B cell (primary cell): ENCODE data around the gene EBF3. TPM values are rescaled to one million over a fixed set of nuclear protein-coding genes. Genes with fewer than 3 reads are reported as not detected.

Experiments
- ATAC-seq: fragments of 200-7000 bp; cut with Tn5 transposase; one replicate; pipeline ENCODE4 v1.10.0; 2021; ENCODE audit warnings: low read depth, mild to moderate bottlenecking, moderate number of reproducible peaks, moderate library complexity
- CTCF ChIA-PET: fragments of 350-600 bp; sonication (Branson Sonifier 250); formaldehyde crosslinking; loops from one replicate; lab custom pipeline; 2021; ENCODE audit warnings: antibody characterized with exemption, inconsistent platforms; lab: Charles Lee
- POLR2A ChIA-PET: fragments of 350-600 bp; sonication (Branson Sonifier 250); formaldehyde crosslinking; loops from one replicate; lab custom pipeline; 2021; ENCODE audit warnings: antibody characterized with exemption; lab: Charles Lee
- DNase-seq: peaks from one replicate; pipeline ENCODE4 v3.0.0; 2013
- H2AFZ ChIP-seq: 2 replicates; pipeline ENCODE4 v1.6.1; 2012; ENCODE audit warnings: mild to moderate bottlenecking, low read depth, low read length; ENCODE audit not compliant: insufficient read depth, poor library complexity, severe bottlenecking
- H3K27ac ChIP-seq, 2 donors: 1 replicate in 1 of 2; 2 replicates in 1 of 2; pipeline ENCODE4 v1.5.1; 2012 to 2013; ENCODE audit warnings: low read length in 2 of 2, mild to moderate bottlenecking in 2 of 2, moderate library complexity in 1 of 2
- H3K27me3 ChIP-seq, 4 experiments: fragments of 200-600 bp in 1 of 4; sonication (generic) in 1 of 4; replicated peaks in 1 of 4; 1 replicate in 2 of 4; 2 replicates in 2 of 4; pipeline versions ENCODE4 v1.6.1 to v1.7.0; 2013 to 2016; ENCODE audit warnings: low read length in 3 of 4, mild to moderate bottlenecking in 2 of 4, mixed read lengths in 1 of 4, moderate library complexity in 1 of 4; ENCODE audit not compliant: insufficient read depth in 4 of 4, control insufficient read depth in 3 of 4; ENCODE audit errors: control extremely low read depth in 1 of 4
- H3K36me3 ChIP-seq, 2 experiments: replicated peaks in 1 of 2; 1 replicate in 1 of 2; 2 replicates in 1 of 2; pipeline versions ENCODE4 v1.6.1 to v1.7.1; 2013; ENCODE audit warnings: low read length in 1 of 2; ENCODE audit not compliant: insufficient read depth in 2 of 2, control insufficient read depth in 1 of 2; ENCODE audit errors: control extremely low read depth in 1 of 2, extremely low read depth in 1 of 2
- H3K4me1 ChIP-seq, 2 donors: fragments of 200-600 bp in 1 of 2; sonication (generic) in 1 of 2; 1 replicate in 1 of 2; 2 replicates in 1 of 2; pipeline versions ENCODE4 v1.5.1 to v1.6.1; 2013 to 2017; ENCODE audit warnings: low read length in 2 of 2; ENCODE audit not compliant: control insufficient read depth in 2 of 2, insufficient read depth in 2 of 2
- H3K4me2 ChIP-seq: replicated peaks from 2 replicates; pipeline ENCODE3; 2012; ENCODE audit warnings: mild to moderate bottlenecking, low read depth, low read length; ENCODE audit not compliant: poor library complexity, severe bottlenecking
- H3K4me3 ChIP-seq, 5 experiments: fragments of 200-600 bp in 1 of 5; sonication (generic) in 1 of 5; 1 replicate in 3 of 5; 2 replicates in 2 of 5; pipeline versions ENCODE4 v1.5.1 to v1.7.0; 2011 to 2016; ENCODE audit warnings: low read length in 4 of 5, mild to moderate bottlenecking in 4 of 5, low read depth in 2 of 5, control low read depth in 1 of 5, moderate library complexity in 1 of 5; ENCODE audit not compliant: insufficient read depth in 1 of 5; ENCODE audit errors: control extremely low read depth in 1 of 5, extremely low read depth in 1 of 5
- H3K79me2 ChIP-seq: fragments of 200-600 bp; sonication (generic); one replicate; pipeline ENCODE4 v1.6.0; 2016; ENCODE audit warnings: low read length; ENCODE audit not compliant: control insufficient read depth, insufficient read depth
- H3K9ac ChIP-seq: fragments of 200-600 bp; sonication (generic); 2 replicates; pipeline ENCODE4 v1.6.1; 2017; ENCODE audit warnings: mild to moderate bottlenecking, low read length, moderate library complexity
- H3K9me3 ChIP-seq, 3 donors: one replicate each; pipeline versions ENCODE4 v1.6.1 to v1.7.1; 2013; ENCODE audit warnings: low read length in 2 of 3; ENCODE audit not compliant: control insufficient read depth in 2 of 3, insufficient read depth in 1 of 3; ENCODE audit errors: control extremely low read depth in 1 of 3
- H4K20me1 ChIP-seq: 2 replicates; pipeline ENCODE4 v1.6.0; 2012; ENCODE audit warnings: mild to moderate bottlenecking, low read length; ENCODE audit not compliant: insufficient read depth, control insufficient read depth, poor library complexity, severe bottlenecking
- H3K27ac Mint-ChIP-seq: one replicate; pipeline ENCODE4 v1.8.0; 2021; ENCODE audit warnings: mixed read lengths
- H3K27me3 Mint-ChIP-seq: one replicate; pipeline ENCODE4 v1.8.0; 2021; ENCODE audit warnings: mixed read lengths
- H3K4me1 Mint-ChIP-seq: one replicate; pipeline ENCODE4 v1.8.0; 2021; ENCODE audit warnings: mixed read lengths
- H3K4me3 Mint-ChIP-seq: one replicate; pipeline ENCODE4 v1.8.0; 2021; ENCODE audit warnings: mixed read lengths
- H3K9me3 Mint-ChIP-seq: one replicate; pipeline ENCODE4 v1.8.0; 2022; ENCODE audit warnings: mixed read lengths; ENCODE audit not compliant: insufficient read depth
- EZH2 ChIP-seq: IDR thresholded peaks from 2 replicates; pipeline ENCODE4 v1.6.1; 2012; ENCODE audit warnings: borderline replicate concordance, low read depth, mild to moderate bottlenecking, moderate library complexity, low read length; ENCODE audit not compliant: insufficient read depth, poor library complexity, severe bottlenecking
- WGBS: methylation state at CpG from one replicate; pipeline ENCODE4 v1.1.5; 2013; ENCODE audit warnings: missing lambda C conversion rate; ENCODE audit not compliant: insufficient coverage; 5-methylcytosine and 5-hydroxymethylcytosine counted together
- intact Hi-C: fragments of 100-400 bp; cut with micrococcal nuclease; formaldehyde crosslinking; loops from one replicate; pipeline ENCODE4 v1.10.0; 2022
- polyA plus RNA-seq: library from polyadenylated mRNA; depleted of rRNA; stranded (reverse); fragments of >200 nt; gene quantifications from 2 replicates; pipeline ENCODE4 v1.2.3, GENCODE V29; 2012
- total RNA-seq, 2 donors: library from RNA; stranded (reverse); fragments of 120-200 nt in 1 of 2; gene quantifications; 1 replicate in 1 of 2; 2 replicates in 1 of 2; pipeline versions ENCODE4 v1.2.3 to v1.2.4, GENCODE V29; 2013 to 2022
- TF ChIP-seq, protein P1 (sequence below): fragments of 200-600 bp; IDR thresholded peaks from one replicate; pipeline ENCODE4 v1.8.0; 2022; ENCODE audit warnings: antibody characterized with exemption, mild to moderate bottlenecking

The EBF3 gene
- total and polyA plus RNA-seq, 2 donors (not counting 1 experiment from before 2014, with no cell fraction given): not detected

DNA sequence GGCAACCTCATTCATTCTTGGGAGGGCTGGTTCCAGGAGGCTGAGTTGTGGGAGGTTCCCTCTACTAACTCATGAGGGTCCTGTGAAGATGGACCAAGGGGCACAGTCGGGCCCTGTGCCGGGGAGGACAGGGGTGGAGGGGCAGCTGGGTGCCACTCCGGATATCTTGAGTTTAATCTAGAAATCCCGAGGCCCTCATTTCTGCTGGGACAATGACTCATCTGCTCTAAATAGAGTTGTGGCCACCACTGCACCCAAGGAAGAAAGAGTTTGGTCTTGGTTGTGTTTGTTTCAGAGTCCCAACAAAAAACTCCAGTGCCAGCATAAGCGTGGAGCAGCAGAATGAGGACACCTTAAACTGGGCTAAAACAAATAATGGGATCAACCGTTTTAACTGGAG is 82.4 kb downstream of the EBF3 start:
- intact Hi-C loops: no loop called here
- H3K4me2 ChIP-seq: no peak overlapping the region
- no peaks in the 10 kb centered on the region for H3K4me1 Mint-ChIP-seq
- no peak overlapping the region for H3K27ac ChIP-seq
- H3K4me3 Mint-ChIP-seq: no peak overlapping the region
- ChIA-PET POLR2A (no interaction called here), CTCF (interaction anchor here (1.0 kb wide), 1 partner anchor 16 kb away, joined by 3 read pairs; no protein-coding TSS in a partner anchor)
- H3K4me1 ChIP-seq: no peaks in the 10 kb centered on the region
- H3K27ac Mint-ChIP-seq: no peak overlapping the region
- H4K20me1 ChIP-seq: no peaks in the 10 kb centered on the region
- TF ChIP-seq, protein P1, sequence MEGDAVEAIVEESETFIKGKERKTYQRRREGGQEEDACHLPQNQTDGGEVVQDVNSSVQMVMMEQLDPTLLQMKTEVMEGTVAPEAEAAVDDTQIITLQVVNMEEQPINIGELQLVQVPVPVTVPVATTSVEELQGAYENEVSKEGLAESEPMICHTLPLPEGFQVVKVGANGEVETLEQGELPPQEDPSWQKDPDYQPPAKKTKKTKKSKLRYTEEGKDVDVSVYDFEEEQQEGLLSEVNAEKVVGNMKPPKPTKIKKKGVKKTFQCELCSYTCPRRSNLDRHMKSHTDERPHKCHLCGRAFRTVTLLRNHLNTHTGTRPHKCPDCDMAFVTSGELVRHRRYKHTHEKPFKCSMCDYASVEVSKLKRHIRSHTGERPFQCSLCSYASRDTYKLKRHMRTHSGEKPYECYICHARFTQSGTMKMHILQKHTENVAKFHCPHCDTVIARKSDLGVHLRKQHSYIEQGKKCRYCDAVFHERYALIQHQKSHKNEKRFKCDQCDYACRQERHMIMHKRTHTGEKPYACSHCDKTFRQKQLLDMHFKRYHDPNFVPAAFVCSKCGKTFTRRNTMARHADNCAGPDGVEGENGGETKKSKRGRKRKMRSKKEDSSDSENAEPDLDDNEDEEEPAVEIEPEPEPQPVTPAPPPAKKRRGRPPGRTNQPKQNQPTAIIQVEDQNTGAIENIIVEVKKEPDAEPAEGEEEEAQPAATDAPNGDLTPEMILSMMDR: no peak
- TF ChIP-seq EZH2: no peak
- H3K27me3 Mint-ChIP-seq: peaks cover 4% of the 10 kb centered on the region
- no peaks in the 10 kb centered on the region for H3K79me2 ChIP-seq
- no peaks in the 10 kb centered on the region for H3K9me3 Mint-ChIP-seq
- no peaks in the 10 kb centered on the region for H3K27me3 ChIP-seq
- no peak for DNase-seq
- H2AFZ ChIP-seq: no peak overlapping the region
- no peak for ATAC-seq
- 88% methylated on average over 6 of the region's 6 CpGs for WGBS
- no peaks in the 10 kb centered on the region for H3K9me3 ChIP-seq
- H3K36me3 ChIP-seq: no peaks in the 10 kb centered on the region
- no peak overlapping the region for H3K9ac ChIP-seq
- H3K4me3 ChIP-seq: no peak overlapping the region

DNA sequence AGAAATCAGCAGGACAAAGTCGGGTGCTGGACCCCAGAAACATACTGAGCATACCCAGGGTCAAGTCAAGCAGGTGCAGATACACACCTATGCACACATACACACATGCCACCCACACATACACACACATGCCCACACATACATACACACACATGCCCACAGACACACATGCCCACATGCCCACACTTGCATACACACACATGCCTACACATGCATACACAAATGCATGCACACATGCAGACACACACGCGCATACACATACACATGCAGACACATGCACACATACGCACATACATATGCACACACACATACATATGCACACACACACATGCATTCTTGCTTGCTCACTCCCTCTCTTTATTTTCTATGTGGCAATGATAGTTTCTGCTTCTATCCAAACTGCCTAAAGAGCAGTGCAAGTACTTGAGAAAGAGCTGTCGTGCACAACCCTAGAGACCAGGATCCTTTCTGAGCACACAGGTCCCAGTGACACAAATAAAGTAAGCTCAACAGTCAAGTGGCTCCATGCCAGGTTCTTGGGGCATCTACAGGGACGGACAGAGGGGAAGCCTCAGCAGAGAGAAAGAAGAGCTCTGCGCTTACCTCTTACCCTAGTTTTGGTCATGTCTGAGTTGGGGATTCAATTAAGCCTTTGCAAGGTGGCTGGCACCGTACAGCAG is 83.7 kb downstream of the EBF3 start:
- intact Hi-C loops: no loop called here
- POLR2A ChIA-PET: no interaction called here
- Histone ChIP-seq H2AFZ (no peak overlapping the region), H3K27me3 (no peaks in the 10 kb centered on the region), H3K9me3 (no peaks in the 10 kb centered on the region), H3K4me1 (no peaks in the 10 kb centered on the region), H4K20me1 (no peaks in the 10 kb centered on the region), H3K4me2 (no peak overlapping the region), H3K27ac (no peak overlapping the region), H3K79me2 (no peaks in the 10 kb centered on the region), H3K36me3 (no peaks in the 10 kb centered on the region), H3K9ac (no peak overlapping the region), H3K4me3 (no peak overlapping the region)
- CTCF ChIA-PET: no interaction called here
- Mint-ChIP-seq H3K4me3 (no peak overlapping the region), H3K4me1 (no peaks in the 10 kb centered on the region), H3K27me3 (peaks cover 1% of the 10 kb centered on the region), H3K27ac (no peak overlapping the region), H3K9me3 (no peaks in the 10 kb centered on the region)
- no peak for DNase-seq
- whole genome bisulfite sequencing: 86% methylated on average over 7 of the region's 8 CpGs
- no peak for TF ChIP-seq EZH2
- TF ChIP-seq, protein P1: no peak
- ATAC-seq: no peak
